HG03095 (cell line): ENCODE results near the gene KRTAP1-1.
"Not testable (repeated sequence)": the region's sequence is repeated elsewhere in the genome, so short reads cannot be mapped to it uniquely, and the experiment has no call there.

Source experiments
- ATAC-seq: cut with Tn5 transposase; IDR thresholded peaks from one replicate; pipeline ENCODE4 v1.9.1; 2021; ENCODE audit warnings: moderate library complexity; ENCODE audit not compliant: unreplicated experiment

KRTAP1-1 gene

DNA sequence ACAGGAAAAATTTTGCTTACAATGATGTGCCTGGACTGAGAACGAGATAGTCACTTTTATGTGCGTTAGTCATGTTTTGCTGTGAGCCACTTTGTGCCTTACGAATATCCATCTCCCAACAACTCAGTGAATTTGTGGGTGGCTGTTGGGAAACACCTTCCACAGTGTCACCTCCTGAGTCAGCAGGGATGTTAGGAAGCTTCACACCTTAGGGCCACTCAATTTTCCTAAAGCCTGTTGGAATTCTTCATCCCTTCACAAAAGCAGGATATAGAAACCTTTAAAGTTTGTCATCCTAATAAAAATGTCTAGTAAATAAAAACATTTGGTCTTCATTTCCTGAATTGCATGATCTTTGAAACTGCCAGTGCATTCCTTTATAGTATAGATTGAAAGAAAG, 28.1 kb downstream of the KRTAP1-1 start:
- no peak for ATAC-seq

DNA sequence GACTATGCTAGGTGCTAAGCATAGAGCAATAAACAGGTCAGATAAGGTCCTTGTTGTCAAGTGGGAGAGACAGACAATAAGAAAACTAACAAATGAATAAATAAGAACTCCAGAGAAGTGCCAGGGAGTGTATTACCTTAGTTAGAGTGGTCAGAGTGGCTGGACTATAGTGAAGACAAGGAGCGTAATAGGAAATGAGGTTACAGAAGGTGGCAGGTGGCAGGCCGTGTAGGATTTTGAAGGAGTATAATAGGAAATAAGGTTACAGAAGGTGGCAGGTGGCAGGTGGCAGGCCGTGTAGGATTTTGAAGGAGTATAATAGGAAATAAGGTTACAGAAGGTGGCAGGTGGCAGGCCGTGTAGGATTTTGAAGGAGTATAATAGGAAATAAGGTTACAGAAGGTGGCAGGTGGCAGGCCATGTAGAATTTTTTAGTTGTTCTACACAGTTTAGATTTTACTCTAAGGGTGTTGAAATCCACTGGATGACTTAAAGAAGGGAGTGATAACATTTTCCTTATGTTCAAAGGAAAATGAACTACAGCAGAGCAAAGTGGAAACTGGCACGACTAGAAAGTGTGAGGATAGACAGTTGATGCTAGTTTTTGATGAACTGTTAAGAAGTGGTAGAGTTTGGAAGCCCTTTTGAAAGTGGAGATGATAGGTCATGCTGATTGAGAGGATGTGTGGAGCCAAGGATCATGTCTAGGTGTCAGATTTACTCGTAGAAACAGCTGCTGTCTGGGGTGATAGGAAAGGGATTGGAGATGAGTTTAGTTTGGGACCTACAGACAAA, 28.7 kb downstream of the KRTAP1-1 start:
- no peak for ATAC-seq

DNA sequence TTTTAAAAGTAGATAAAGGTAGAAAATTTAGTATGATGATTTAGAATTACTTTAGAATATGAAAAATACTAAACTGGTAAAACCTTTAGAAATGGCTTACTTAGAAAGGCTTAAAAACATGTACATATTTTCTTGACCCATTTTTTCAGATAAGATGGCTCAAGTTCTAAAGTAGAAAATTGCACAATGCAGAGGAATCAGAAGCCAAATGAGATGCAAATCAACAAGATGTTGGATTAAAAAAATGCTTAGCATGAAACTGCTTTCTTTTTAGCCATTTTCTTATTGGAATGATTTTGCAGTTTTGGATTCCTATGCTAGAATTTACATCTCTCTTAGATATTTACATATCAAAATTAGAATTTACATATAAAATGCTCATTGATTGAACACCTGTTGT, 30.8 kb downstream of the KRTAP1-1 start:
- no peak for ATAC-seq

DNA sequence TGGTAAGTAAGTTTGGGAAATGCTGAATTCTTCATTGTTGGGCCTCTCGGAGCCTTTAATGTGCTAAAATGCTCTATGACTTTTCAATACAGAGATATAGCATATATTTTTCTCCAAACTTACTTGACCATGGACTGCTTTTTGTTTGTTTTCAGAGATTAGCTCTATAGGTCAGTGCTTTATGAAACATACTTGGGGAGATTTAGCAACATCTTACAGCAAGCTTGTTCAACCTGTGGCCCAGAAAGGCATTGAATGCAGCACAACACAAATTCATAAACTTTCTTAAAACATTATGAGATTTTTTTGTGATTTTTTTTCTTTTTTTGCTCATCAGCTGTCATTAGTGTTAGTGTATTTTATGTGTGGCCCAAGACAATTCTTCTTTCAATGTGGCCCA, 31.3 kb downstream of the KRTAP1-1 start:
- ATAC-seq: no peak

DNA sequence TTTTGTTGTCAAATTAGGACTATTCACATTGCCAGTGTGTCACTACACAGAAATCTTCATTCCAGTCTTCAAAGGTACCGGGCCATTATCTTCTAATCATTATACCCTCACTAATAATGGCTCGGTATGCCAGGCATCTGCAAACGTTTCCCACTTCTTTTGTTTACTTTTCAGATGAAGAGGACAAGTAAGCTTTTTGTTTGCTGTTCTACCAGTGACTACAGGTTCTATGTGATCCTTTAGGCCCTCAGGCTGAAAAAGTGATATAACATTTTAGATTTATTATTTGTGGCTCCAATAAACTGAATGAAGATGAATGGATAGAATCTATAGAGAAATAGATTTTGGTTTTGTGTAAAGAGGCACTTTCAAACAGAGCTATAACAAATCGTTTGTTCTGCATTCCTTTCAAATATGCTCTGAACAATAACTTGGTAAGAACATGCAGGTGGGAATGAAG, 31.9 kb downstream of the KRTAP1-1 start:
- ATAC-seq: no peak

DNA sequence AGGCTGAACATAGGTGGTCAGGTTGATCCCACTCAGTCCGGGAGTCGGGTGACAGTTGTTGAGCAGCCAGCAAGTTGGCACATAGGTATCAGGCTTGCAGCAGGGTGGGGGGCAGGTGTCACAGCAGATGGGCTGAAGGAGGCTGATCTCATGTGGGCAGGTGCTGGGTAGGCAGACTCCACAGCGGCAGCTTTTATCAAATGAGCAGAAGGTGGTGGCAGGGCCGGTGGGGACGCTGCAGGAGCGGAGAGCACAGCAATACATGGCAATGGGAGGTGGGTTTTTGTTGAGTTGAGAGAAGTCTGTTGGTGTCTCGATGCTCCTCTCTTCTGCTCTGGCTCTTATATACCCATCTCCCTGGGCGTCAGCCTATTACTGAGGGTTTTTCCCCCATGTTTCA, 32.4 kb downstream of the KRTAP1-1 start, which contains the start of gene KRTAP3-1:
TSS of gene KRTAP3-1 (minus strand) at position 318 of the 400 bp plus-strand sequence. CDS start at position 264, 54 bp downstream.
- ATAC-seq: no peak

DNA sequence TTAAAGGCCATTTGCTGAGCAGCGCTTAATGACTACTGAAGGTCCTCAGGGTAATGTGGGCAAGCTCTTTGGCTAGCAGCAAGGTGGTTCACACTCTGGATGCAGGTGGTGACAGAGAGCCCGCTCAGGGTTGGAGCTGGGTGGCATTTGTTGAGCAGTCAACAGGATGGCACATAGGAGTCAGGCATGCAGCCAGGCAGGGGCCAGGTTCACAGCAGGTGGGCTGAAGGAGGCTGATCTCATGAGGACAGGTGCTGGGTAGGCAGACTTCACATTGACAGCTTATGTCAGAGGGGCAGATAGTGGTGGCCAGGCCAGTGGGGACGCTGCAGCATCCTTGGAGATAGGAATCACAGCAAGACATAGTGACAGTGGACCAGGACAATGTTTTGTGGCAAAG, 36.9 kb downstream of the KRTAP1-1 start:
- ATAC-seq: no peak

DNA sequence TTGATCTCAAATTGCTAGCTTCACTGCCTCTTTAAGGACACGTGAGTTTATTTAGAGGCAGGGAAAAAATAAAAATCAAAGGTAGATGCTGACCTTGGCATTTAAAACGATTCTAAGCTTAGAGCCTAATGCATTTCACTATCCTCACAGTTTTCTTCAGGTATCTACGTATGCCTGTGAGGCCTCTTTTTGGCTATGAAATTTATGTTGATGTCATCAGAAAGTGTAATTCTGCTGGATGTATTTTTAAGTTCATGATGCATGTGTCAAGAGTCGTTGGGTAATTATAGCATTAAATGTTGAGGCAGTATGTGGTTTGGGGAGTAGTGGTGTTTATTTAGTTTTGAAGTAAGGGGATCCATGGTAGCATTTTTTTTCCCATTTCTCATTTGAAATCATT, 37.3 kb downstream of the KRTAP1-1 start:
- ATAC-seq: no peak

DNA sequence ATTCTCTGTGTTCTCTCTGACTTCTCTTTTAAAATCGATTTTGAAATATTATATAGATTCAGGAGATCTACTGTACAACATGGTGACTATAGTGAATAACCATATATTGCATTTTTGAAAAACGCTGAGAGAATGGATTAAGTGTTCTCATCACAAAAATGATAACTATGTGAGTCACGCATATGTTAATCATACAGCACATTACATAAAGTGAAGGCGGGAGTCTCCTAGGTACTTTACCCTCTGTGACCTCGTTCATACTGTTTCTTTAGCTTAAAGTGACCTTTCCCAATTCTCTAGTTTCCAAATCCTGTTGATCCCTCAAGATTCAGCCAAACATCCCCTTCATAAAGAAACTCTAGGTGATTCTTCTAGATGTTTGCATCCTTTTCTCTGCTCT, 38.4 kb downstream of the KRTAP1-1 start:
- ATAC-seq: no peak

DNA sequence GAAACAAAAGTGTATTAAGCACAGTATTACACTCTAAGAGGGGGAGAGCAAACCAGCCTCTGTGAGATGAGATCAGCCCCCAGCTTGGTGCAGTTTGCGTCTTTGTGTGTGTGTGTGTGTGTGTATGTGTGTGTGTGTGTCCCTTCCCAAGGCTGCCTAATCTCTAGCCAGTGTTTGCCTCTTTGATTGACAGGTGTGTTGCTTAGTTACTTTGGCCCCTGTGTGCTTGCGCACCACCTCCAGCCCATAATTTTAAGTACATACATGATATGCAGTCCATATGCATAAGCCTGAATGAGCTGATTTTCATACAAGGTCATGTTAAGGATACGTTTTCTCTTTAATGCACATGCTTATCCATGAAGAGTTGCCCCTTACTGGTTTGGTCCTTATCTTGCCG, 39.5 kb downstream of the KRTAP1-1 start:
- ATAC-seq: no peak

DNA sequence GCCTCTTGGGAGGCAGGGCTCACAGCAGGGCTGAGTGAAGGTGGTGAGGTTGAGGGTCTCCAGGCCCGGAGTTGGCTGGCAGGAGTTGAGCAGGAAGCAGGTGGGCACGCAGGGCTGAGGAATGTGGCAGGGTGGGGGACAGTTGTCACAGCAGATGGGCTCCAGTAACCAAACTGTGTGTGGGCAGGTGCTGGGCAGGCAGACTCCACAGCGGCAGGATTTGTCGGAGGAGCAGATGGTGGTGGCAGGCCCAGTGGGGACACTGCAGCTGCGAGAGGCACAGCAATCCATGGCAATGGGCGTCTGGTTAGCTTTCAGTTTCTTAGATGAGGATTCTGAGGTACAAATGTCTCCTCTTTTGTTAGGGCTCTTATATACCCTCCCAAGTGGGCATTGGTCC, 41.7 kb downstream of the KRTAP1-1 start, which contains the start of gene KRTAP3-2:
TSS of gene KRTAP3-2 (minus strand) at position 344 of the 400 bp plus-strand sequence. CDS start at position 291, 53 bp downstream.
- not testable (repeated sequence) for ATAC-seq

DNA sequence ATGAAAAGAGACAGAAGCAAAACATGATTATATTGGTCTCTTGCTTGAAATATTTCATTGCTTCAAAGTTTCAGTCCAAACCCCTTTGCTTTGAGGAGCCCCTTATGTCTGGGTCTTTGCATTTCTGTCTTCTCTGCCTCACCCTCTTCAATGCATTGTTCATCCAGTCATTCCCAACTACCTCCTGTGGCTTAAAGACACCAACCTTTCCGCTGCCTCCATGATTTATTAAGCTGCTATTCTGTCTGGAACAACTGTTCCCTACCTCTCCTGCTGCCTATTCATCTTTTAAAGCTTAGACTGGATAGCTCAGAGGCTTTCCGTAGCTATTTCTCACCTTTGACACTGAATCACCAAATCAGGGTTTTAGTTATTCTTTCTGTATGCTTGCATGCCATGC, 43.9 kb downstream of the KRTAP1-1 start:
- no peak for ATAC-seq

DNA sequence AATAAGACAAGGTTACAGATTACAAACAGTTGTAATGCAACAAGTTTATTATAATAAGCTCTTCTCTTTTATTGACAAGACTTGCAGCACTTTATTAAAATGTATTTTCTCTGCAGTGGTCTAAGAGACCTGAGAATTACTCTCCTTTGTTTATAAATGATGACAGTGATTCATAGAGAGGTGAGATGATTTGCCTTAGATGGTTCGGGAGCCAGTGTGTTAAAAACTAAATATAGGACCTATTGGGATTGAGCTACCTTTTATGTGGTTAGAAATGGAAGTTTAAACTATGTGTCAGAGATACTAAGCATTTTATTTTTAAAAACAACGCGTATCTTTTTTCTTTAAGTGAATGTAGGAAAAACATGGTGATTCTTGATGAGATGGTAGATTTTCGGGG, 44.4 kb downstream of the KRTAP1-1 start:
- no peak for ATAC-seq

DNA sequence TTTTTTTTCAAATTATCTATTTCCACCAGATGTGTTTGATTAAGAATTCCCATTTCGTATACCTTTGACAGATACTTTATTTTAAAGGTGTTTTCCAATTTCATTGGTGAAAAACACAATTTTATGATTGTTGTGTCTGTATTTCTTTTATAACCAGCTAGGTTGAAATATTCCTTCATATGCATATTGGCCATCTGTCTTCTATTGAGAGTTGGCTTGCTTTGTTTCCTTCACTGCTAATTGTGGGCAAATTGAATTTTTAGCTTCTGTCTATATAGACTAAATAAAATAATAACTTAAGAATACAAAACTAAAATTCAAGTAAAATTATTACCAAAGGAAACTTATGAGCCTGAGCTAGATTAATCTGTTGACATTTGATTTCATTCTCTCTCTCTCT, 46.1 kb downstream of the KRTAP1-1 start:
- no peak for ATAC-seq

DNA sequence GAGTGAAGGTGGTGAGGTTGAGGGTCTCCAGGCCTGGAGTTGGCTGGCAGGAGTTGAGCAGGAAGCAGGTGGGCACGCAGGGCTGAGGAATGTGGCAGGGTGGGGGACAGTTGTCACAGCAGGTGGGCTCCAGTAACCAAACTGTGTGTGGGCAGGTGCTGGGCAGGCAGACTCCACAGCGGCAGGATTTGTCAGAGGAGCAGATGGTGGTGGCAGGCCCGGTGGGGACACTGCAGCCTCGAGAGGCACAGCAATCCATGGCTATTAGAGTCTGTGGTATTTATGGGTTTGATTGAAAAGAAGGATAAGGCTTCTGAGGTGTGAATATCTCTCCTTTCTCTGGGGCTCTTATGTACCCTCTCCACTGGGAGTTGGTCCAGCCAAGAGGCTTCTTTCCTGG, 47.4 kb downstream of the KRTAP1-1 start, which contains the start of gene KRTAP3-3:
TSS of gene KRTAP3-3 (minus strand) at position 326 of the 400 bp plus-strand sequence. CDS start at position 259, 67 bp downstream.
- no peak for ATAC-seq

DNA sequence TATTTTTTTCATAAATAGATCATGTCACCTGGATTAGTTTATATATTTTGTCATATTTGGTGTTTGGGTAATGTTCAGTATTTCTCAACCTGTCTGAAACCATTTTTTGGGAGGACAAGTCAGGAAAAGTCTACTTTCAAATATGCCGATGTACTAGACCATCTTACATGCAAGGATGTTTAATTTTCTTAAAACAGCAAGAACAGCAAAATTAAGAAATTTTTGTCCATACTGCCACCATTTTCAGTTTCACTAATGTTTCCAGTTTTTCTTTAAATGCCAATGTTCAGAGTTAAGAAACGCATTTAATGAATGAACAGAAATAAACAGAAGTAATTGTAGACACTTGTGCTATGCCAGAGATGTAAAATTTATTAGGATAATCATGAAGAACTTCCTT, 48.2 kb downstream of the KRTAP1-1 start:
- no peak for ATAC-seq

DNA sequence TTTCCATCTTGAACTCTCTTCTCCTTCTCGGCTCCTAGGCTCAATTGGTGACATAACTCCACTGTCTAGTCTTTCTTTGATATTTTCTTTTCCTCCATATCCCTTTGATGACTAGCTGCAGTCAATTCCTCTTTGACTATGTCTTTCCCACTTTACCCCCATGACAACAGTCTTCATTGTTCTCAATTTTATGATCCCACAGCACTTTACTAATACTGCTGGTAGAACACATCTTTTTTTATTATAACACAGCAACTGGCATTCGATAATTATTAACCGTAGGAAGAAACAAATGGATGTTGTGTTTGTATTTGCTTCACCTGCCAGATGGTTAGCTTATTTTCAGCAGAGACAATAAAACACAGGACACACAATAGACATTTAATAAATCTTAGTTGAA, 48.6 kb downstream of the KRTAP1-1 start:
- no peak for ATAC-seq
